Large intestine (tissue), 3 donors: ENCODE results near the gene ALOX15B. TPM values are rescaled to one million over a fixed set of nuclear protein-coding genes. Genes with fewer than 3 reads are reported as not detected.

Source experiments
- DNase-seq, 2 donors: peaks; one replicate each; pipeline versions ENCODE4 v3.0.0 to v3.0.0-alpha.2; 2013
- H3K27ac ChIP-seq: one replicate; pipeline ENCODE4 v1.5.1; 2013; ENCODE audit warnings: low read length
- H3K27me3 ChIP-seq: 2 replicates; pipeline ENCODE4 v1.6.1; 2013; ENCODE audit warnings: low read length; ENCODE audit not compliant: control insufficient read depth, insufficient read depth
- H3K36me3 ChIP-seq: 2 replicates; pipeline ENCODE4 v1.6.1; 2013; ENCODE audit warnings: low read length; ENCODE audit not compliant: control insufficient read depth, insufficient read depth
- H3K4me1 ChIP-seq: one replicate; pipeline ENCODE4 v1.6.1; 2013; ENCODE audit warnings: low read length; ENCODE audit not compliant: control insufficient read depth, insufficient read depth
- H3K4me3 ChIP-seq: one replicate; pipeline ENCODE4 v1.5.1; 2013; ENCODE audit warnings: low read length
- H3K9me3 ChIP-seq: one replicate; pipeline ENCODE4 v1.6.1; 2013; ENCODE audit warnings: mild to moderate bottlenecking, low read depth, low read length, moderate library complexity; ENCODE audit not compliant: control insufficient read depth
- WGBS: methylation state at CpG from one replicate; pipeline ENCODE4 v1.1.5; 2013; ENCODE audit warnings: low lambda C conversion rate; ENCODE audit not compliant: insufficient coverage; 5-methylcytosine and 5-hydroxymethylcytosine counted together
- polyA plus RNA-seq: library from polyadenylated mRNA; unstranded; fragments of 120-200 nt; gene quantifications from one replicate; pipeline ENCODE4 v1.2.1, GENCODE V29; 2013

ALOX15B gene
- polyA plus RNA-seq, 1 donor = 0.46 TPM

GRCh38 chr17:8081876-8082275 is 43.0 kb downstream of the ALOX15B start:
- WGBS = 100% methylated on average over 1 of the region's 3 CpGs

GRCh38 chr17:8082292-8082691 is 43.4 kb downstream of the ALOX15B start:
- Histone ChIP-seq H3K9me3 (peaks cover 5% of the 10 kb centered on the region), H3K36me3 (no peaks in the 10 kb centered on the region), H3K4me3 (no peak overlapping the region), H3K27ac (peak overlapping the region; percentile 11), H3K27me3 (peaks cover 23% of the 10 kb centered on the region), H3K4me1 (peaks cover 19% of the 10 kb centered on the region)
- peak; percentile 79 for DNase-seq
- WGBS = 50% methylated on average over 3 of the region's 10 CpGs

More at GRCh38 chr17:8081876-8082275, 43.0 kb downstream of the ALOX15B start:
- H3K4me3 ChIP-seq = no peak overlapping the region
- H3K27ac ChIP-seq = peak overlapping the region; percentile 11
- H3K36me3 ChIP-seq = no peaks in the 10 kb centered on the region
- no peak for DNase-seq
- H3K4me1 ChIP-seq = peaks cover 19% of the 10 kb centered on the region
- H3K27me3 ChIP-seq = peaks cover 26% of the 10 kb centered on the region
- H3K9me3 ChIP-seq = peaks cover 5% of the 10 kb centered on the region

- H3K4me1 ChIP-seq = peaks cover 16% of the 10 kb centered on the region
- H3K27me3 ChIP-seq = peaks cover 30% of the 10 kb centered on the region
- no peak overlapping the region for H3K27ac ChIP-seq
- H3K4me3 ChIP-seq = no peak overlapping the region
- H3K9me3 ChIP-seq = peaks cover 1% of the 10 kb centered on the region
- no CpG with 5 or more reads among the region's 6 CpGs for WGBS
- DNase-seq = no peak
- H3K36me3 ChIP-seq = no peaks in the 10 kb centered on the region
Observed at GRCh38 chr17:8084250-8084649, 45.4 kb downstream of the ALOX15B start.

GRCh38 chr17:8087075-8087951 is 48.5 kb downstream of the ALOX15B start, which contains the start of gene ALOX12B:
Gene ALOX12B (minus strand): TSS chr17:8087716. CDS start chr17:8087442, 274 bp downstream.
- no peaks in the 10 kb centered on the region for H3K36me3 ChIP-seq
- WGBS = no CpG with 5 or more reads among the region's 20 CpGs
- H3K27ac ChIP-seq = no peak within 1 kb of the TSS
- H3K9me3 ChIP-seq = no peaks in the 10 kb centered on the region
- peaks cover 33% of the 10 kb centered on the region for H3K27me3 ChIP-seq
- no peak within 1 kb of the TSS for H3K4me3 ChIP-seq
- H3K4me1 ChIP-seq = peaks cover 3% of the 10 kb centered on the region
- no peak for DNase-seq

GRCh38 chr17:8087952-8088230 is 49.0 kb downstream of the ALOX15B start:
- no CpG with 5 or more reads among the region's 5 CpGs for WGBS
- no peak overlapping the region for H3K27ac ChIP-seq
- H3K9me3 ChIP-seq = no peaks in the 10 kb centered on the region
- no peak overlapping the region for H3K4me3 ChIP-seq
- H3K27me3 ChIP-seq = peaks cover 39% of the 10 kb centered on the region
- H3K4me1 ChIP-seq = no peaks in the 10 kb centered on the region
- no peak for DNase-seq
- H3K36me3 ChIP-seq = no peaks in the 10 kb centered on the region

GRCh38 chr17:8089728-8090127 is 50.9 kb downstream of the ALOX15B start:
- no peak overlapping the region for H3K27ac ChIP-seq
- WGBS = no CpG with 5 or more reads among the region's 6 CpGs
- H3K9me3 ChIP-seq = no peaks in the 10 kb centered on the region
- no peak overlapping the region for H3K4me3 ChIP-seq
- H3K4me1 ChIP-seq = no peaks in the 10 kb centered on the region
- no peak for DNase-seq
- no peaks in the 10 kb centered on the region for H3K36me3 ChIP-seq
- peaks cover 43% of the 10 kb centered on the region for H3K27me3 ChIP-seq

- no peaks in the 10 kb centered on the region for H3K36me3 ChIP-seq
- no peaks in the 10 kb centered on the region for H3K9me3 ChIP-seq
- H3K27ac ChIP-seq = no peak overlapping the region
- no peak overlapping the region for H3K4me3 ChIP-seq
- no peak for DNase-seq
- no CpG with 5 or more reads among the region's 9 CpGs for WGBS
- peaks cover 51% of the 10 kb centered on the region for H3K27me3 ChIP-seq
- H3K4me1 ChIP-seq = no peaks in the 10 kb centered on the region
Observed at GRCh38 chr17:8091033-8091687, 52.3 kb downstream of the ALOX15B start.

GRCh38 chr17:8095361-8095760 is 56.5 kb downstream of the ALOX15B start:
- DNase-seq = no peak
- WGBS = no CpG with 5 or more reads among the region's 6 CpGs
- Histone ChIP-seq H3K9me3 (no peaks in the 10 kb centered on the region), H3K4me3 (no peak overlapping the region), H3K36me3 (no peaks in the 10 kb centered on the region), H3K4me1 (no peaks in the 10 kb centered on the region), H3K27ac (no peak overlapping the region), H3K27me3 (peaks cover 39% of the 10 kb centered on the region)

- Histone ChIP-seq H3K27ac (no peak overlapping the region), H3K27me3 (peaks cover 29% of the 10 kb centered on the region), H3K4me1 (no peaks in the 10 kb centered on the region), H3K4me3 (no peak overlapping the region), H3K36me3 (no peaks in the 10 kb centered on the region), H3K9me3 (no peaks in the 10 kb centered on the region)
- no CpG with 5 or more reads among the region's 8 CpGs for WGBS
- DNase-seq = no peak
Observed at GRCh38 chr17:8096541-8096940, 57.7 kb downstream of the ALOX15B start.
